Adipose tissue (tissue), 3 donors: Measurements from ENCODE around the gene RCAN1. TPM values are rescaled to one million over a fixed set of nuclear protein-coding genes. Genes with fewer than 3 reads are reported as not detected.
"Not testable (repeated sequence)": the region's sequence is repeated elsewhere in the genome, so short reads cannot be mapped to it uniquely, and the experiment has no call there.

Experiments
- H3K27ac ChIP-seq: one replicate; pipeline ENCODE4 v1.5.1; 2013; ENCODE audit warnings: low read depth, low read length
- WGBS, 3 donors: extraction: QIAGEN DNeasy Blood & Tissue Kit; methylation state at CpG; one replicate each; pipeline ENCODE4 v1.1.7; 2013; 5-methylcytosine and 5-hydroxymethylcytosine counted together
- polyA plus RNA-seq, 3 donors: library from polyadenylated mRNA; stranded (reverse); fragments of 200-250 nt; gene quantifications; one replicate each; pipeline ENCODE4 v1.2.3, GENCODE V29; 2013
- donor health status: healthy with polysubstance abuse.
- donor health status: Bipolar disorder and iron deficiency.
- donor health status: healthy.

Gene RCAN1
- polyA plus RNA-seq, 3 donors, result 10.3 to 71.5 (median 59.2) TPM

GRCh38 chr21:34604956-34605355 lies 10.0 kb downstream of the RCAN1 start:
- 95 to 97% (median 95%) methylated on average over 5 of the region's 5 CpGs for WGBS, 3 donors
- H3K27ac ChIP-seq, result not testable (repeated sequence)

GRCh38 chr21:34604556-34604955 lies 10.4 kb downstream of the RCAN1 start:
- WGBS, 3 donors, result 77 to 98% (median 86%) methylated on average over 2 of the region's 2 CpGs
- H3K27ac ChIP-seq, result no peak overlapping the region

GRCh38 chr21:34603710-34604057 lies 11.2 kb downstream of the RCAN1 start:
- H3K27ac ChIP-seq, result no peak overlapping the region

DNA sequence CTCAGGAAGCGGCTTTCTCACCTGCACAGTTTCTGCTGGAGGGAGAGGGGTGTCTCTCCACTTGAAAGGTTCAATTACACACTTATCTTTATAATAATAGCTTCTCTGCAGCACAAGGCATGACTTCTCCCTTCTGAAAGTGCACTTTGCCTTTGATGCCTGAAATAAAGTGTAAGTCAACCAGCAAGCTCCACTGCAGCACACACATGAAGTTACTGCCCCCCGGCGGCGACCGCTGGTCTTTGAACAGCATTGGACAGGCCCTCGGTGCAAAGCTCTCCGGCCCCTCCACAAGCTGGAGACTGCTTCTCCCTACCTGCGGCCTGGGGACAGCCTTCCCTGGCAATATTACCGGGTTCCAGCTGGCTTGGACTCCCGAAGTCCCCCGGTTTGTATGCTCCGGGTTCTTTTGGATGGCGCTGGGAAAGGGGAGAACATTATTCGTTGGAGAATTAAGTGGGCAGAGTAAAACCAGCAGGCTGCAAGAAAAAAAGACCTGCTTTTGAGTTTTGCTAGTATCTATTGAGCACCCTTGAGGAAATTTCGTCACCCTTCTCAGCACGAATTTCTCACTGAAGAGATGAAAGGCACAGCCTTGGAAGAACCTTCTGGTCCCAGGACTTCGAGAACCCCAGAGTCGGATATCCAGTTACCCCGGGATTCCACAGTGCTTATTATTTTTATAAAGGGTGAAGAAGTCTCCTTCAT lies 11.8 kb downstream of the RCAN1 start:
- WGBS, 3 donors, result 35 to 39% (median 37%) methylated on average over 19 of the region's 19 CpGs

GRCh38 chr21:34602061-34602460 lies 12.9 kb downstream of the RCAN1 start:
- WGBS, 3 donors, result 70 to 87% (median 84%) methylated on average over 4 of the region's 4 CpGs
- H3K27ac ChIP-seq, result no peak overlapping the region

More for the DNA sequence above, 11.8 kb downstream of the RCAN1 start:
- H3K27ac ChIP-seq, result no peak overlapping the region

DNA sequence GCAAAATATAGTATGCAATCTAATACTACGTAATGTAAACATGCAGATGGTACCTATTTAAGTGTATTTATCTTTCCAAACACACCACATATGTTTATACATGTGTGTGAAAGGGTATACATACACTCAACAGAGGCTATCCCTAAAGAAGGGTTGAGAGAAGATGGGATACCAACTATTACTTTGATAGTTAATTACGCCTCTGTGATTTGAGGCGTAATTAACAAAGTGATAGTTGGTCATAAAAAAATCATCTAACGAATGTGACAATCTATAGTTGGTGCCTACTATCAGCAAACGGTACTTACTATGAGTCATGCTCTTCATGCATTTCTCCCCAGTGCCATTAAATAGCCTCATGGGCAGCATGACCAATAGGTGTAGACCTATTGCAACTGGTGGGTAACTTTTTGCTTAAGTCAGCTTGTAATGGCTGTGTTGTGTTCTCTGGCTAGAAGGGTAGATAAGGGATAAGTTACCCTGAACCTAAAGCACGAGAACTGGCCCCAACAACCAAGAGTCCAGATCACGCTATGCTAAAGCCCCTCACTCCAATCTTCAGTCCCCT lies 15.3 kb downstream of the RCAN1 start:
- H3K27ac ChIP-seq, result no peak overlapping the region
- WGBS, 3 donors, result 88 to 95% (median 94%) methylated on average over 7 of the region's 7 CpGs

DNA sequence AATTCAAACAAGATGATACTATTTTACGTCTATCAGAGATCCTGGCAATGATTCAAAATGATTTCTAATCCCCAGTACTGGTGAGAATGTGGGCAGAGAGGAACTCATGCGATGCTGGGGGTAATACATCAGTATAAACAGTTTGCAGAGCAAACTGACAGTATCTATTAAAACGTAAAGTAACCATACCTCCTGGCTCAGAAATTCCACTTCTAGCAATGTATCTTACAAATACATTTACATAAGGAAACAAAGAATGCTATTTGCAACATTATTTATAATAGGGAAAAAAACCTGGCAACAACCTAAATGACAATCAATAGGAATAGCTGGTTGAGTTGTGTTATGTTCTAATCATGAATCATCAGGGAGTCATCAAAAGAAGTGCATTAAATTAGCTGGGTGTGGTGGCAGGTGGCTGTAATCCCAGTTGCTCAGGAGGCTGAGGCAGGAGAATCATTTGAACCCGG lies 15.9 kb downstream of the RCAN1 start:
- no peak overlapping the region for H3K27ac ChIP-seq
- 60 to 76% (median 67%) methylated on average over 4 of the region's 4 CpGs for WGBS, 3 donors

DNA sequence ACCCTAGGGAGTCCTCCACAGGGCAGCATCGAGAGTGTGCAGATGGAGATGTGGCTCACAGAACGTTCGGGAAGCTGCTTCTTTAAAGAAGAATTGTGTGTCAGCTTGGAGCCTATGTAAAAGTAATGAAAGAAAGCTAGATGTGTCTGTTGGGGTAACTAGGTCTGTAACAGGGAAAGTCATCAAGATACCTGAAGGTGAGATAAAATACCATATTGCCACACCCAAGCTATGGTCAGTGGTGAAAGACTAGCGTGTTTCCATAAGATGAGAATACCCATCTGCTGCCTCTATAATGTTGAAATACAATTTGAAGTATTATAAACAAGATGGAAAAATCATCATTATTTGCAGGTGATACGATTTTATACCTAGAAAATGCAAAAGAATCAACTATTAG lies 17.5 kb downstream of the RCAN1 start:
- WGBS, 3 donors, result 85 to 92% (median 89%) methylated on average over 5 of the region's 5 CpGs

DNA sequence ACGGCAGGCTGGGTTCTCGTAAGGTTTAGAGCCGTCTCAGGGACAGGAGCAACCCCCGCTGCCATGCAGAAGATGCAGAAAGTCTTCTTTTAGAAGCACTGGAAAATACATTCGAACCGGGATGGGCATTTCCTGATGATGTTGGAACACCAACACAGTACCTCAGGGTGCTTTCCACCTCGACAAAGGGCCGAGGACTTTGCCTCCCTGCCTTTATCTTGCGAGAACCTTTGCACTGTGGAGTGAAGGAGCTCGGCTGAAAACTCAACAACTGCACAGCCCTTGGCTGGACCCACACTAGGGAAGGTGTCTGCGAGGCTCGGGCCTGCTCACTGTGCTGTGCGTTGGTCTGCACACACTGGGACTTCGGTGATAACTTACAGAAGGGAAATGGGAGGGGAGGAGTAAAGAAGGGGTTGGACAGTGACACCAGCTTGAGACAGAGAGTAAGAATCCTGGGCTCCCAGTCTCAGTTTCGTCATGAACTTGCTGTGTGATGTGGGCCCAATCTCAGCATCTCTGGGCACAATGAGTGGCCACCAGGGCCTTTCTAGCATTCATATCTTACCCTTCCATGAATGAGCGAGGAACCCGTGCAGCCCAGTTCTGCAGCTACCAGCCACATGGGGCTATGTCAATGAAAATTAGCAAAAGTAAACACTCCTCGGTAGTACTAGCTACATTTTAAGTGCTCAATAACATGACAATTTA lies 18.2 kb downstream of the RCAN1 start:
- WGBS, 3 donors, result 67 to 93% (median 91%) methylated on average over 18 of the region's 18 CpGs
- no peak overlapping the region for H3K27ac ChIP-seq

More for the DNA sequence above, 17.5 kb downstream of the RCAN1 start:
- no peak overlapping the region for H3K27ac ChIP-seq

- H3K27ac ChIP-seq, result no peak overlapping the region
- 34 to 79% (median 75%) methylated on average over 8 of the region's 8 CpGs for WGBS, 3 donors
These were observed 19.5 kb downstream of the RCAN1 start for GRCh38 chr21:34595457-34595856.

DNA sequence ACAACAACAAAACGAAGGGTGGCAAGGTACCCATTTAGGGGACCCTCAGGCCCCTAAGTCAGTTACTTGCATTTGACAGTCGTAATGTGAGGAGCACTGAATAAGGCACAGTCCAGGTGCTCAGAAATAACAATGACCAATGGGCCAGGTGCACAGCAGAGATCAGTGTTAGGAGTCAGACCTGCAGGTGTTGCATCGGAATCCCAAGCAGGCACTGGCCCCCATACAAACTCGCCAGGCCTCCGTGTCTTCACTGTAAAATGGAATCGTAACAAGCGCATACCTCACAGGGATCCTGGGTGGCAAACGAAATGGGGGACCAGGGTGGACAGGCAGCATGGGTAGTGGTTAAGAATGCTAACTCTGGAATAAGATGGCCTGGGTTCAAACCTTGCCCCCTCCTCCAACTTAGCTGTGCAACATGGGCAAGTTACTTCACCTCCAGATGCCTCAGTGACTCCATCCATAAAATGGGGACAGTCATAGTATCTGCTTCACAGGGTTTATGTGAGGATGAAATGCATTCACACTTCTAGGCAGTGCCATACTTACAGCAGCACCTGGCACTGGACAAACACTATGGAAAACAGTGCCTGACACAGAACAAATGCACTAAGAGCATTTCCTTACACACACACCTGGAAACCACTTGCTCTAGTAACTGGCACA lies 20.2 kb downstream of the RCAN1 start:
- no peak overlapping the region for H3K27ac ChIP-seq

GRCh38 chr21:34593954-34594531 lies 20.9 kb downstream of the RCAN1 start:
- 59 to 79% (median 69%) methylated on average over 12 of the region's 12 CpGs for WGBS, 3 donors

More for the DNA sequence above, 20.2 kb downstream of the RCAN1 start:
- WGBS, 3 donors, result 91 to 96% (median 94%) methylated on average over 8 of the region's 8 CpGs

GRCh38 chr21:34593423-34593822 lies 21.5 kb downstream of the RCAN1 start:
- H3K27ac ChIP-seq, result no peak overlapping the region
- WGBS, 3 donors, result 32 to 67% (median 63%) methylated on average over 5 of the region's 5 CpGs

More at GRCh38 chr21:34593954-34594531, 20.9 kb downstream of the RCAN1 start:
- no peak overlapping the region for H3K27ac ChIP-seq

- WGBS, 3 donors, result 22 to 48% (median 47%) methylated on average over 17 of the region's 17 CpGs
- H3K27ac ChIP-seq, result no peak overlapping the region
These were observed 22.6 kb downstream of the RCAN1 start for GRCh38 chr21:34592120-34592955.

DNA sequence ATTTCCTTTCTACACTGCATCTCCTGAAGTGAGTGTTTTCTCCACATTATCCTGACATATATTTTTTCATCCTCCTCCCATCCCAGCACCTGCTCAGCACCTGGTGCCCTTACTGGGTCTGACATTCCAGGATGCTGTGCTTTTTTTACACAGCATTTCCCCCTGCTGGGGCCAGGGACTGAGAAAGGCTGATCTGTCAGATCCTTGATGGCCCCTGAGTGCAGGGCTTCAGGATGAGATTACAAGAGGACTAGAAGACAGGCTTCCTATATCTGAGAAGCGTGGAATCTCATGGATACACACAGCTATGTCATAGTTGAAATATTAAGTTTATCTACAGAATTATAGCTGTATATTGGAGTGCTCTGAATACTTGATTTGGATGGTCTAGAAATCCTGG lies 24.4 kb downstream of the RCAN1 start:
- WGBS, 3 donors, result 87 to 100% (median 91%) methylated on average over 1 of the region's 1 CpG
- H3K27ac ChIP-seq, result no peak overlapping the region

GRCh38 chr21:34589511-34590282 lies 25.2 kb downstream of the RCAN1 start:
- WGBS, 3 donors, result 46 to 91% (median 90%) methylated on average over 9 of the region's 9 CpGs
- no peak overlapping the region for H3K27ac ChIP-seq

DNA sequence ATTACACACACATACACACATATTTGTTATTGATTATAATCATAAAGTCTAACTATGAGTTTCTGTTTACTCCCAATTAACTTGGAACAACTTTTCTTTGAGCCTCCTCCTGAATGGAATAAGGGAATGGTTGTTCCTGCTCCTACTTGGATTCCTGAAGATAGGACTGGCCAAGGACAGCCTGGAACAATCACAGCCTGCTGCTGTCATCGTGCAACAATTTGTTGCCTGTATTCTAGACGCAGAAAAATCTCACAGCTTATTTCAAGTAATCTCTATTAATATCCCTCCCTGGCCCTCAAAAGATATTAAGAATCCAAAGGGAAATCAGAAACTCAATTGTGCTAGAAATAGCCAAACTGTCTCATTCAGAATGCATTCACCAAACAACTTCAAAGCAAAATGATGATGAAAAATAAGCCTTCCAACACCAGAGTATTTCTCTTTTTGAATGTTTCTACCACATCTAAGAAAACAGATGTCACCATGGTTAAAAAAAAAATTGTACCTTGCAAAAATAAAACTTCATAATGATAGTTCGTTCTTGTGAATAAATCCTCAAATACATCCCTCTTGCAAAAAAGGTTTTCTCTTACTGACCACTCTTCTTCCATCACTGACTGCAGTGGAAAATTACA lies 30.9 kb downstream of the RCAN1 start:
- no peak overlapping the region for H3K27ac ChIP-seq
- WGBS, 3 donors, result 46 to 68% (median 62%) methylated on average over 3 of the region's 3 CpGs
